Prostate gland (tissue), 2 donors: Measurements from ENCODE around the gene FAM98A.

ENCODE experiments used
- POLR2A ChIP-seq: fragments of 450-650 bp; IDR thresholded peaks from one replicate; pipeline ENCODE4 v1.6.1; 2016; ENCODE audit warnings: antibody characterized with exemption, mild to moderate bottlenecking
- TF ChIP-seq, protein P1 (sequence below), 4 experiments: fragments of 200-600 bp in 2 of 4; fragments of 450-650 bp in 2 of 4; sonication (generic) in 2 of 4; IDR thresholded peaks; 1 replicate in 3 of 4; 2 replicates in 1 of 4; pipeline ENCODE4 v1.5.1; 2016 to 2019; ENCODE audit warnings: antibody characterized with exemption in 4 of 4, mild to moderate bottlenecking in 2 of 4, moderate library complexity in 2 of 4

DNA sequence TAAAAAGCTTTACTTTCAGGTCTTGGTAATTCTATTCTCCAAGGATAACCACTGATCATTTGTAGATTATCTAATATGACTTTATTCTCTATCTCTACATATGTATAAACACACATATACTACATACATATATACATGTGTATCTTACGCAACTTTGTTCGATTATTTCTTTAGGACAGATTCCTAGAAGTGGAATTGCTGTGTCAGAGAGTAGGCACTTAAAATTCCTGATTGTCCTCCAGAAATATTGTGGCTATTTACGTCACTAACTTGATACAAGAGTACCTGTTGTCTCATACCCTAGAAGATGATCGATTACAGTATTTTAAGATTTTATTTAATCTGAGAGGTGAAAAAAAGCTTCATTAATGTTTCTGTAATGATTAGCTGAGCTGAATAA lies 57.9 kb downstream of the FAM98A start:
- TF ChIP-seq, protein P1, sequence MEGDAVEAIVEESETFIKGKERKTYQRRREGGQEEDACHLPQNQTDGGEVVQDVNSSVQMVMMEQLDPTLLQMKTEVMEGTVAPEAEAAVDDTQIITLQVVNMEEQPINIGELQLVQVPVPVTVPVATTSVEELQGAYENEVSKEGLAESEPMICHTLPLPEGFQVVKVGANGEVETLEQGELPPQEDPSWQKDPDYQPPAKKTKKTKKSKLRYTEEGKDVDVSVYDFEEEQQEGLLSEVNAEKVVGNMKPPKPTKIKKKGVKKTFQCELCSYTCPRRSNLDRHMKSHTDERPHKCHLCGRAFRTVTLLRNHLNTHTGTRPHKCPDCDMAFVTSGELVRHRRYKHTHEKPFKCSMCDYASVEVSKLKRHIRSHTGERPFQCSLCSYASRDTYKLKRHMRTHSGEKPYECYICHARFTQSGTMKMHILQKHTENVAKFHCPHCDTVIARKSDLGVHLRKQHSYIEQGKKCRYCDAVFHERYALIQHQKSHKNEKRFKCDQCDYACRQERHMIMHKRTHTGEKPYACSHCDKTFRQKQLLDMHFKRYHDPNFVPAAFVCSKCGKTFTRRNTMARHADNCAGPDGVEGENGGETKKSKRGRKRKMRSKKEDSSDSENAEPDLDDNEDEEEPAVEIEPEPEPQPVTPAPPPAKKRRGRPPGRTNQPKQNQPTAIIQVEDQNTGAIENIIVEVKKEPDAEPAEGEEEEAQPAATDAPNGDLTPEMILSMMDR (IDR thresholded peaks at IDR 0.05), result no peak
- TF ChIP-seq POLR2A, result no peak
